Measurements from ENCODE around the gene FGF23. TPM values are rescaled to one million over a fixed set of nuclear protein-coding genes. Genes with fewer than 3 reads are reported as not detected.
A peak's percentile ranks its signal among the peaks of the same experiment; 100 is the strongest.

Gene FGF23
- total and polyA plus RNA-seq, 5 experiments from 2014 or later, result not detected

GRCh38 chr12:4375449-4375848 is 4.1 kb downstream of the FGF23 start:
- no peaks in the 10 kb centered on the region for H3K9me3 Mint-ChIP-seq
- peaks cover 0 to 5% (median 4%) of the 10 kb centered on the region in 3 donors for H3K36me3 Mint-ChIP-seq
- no peak overlapping the region for H3K4me3 Mint-ChIP-seq
- POLR2A ChIA-PET, result no interaction called here
- H3K27ac Mint-ChIP-seq, result peak overlapping the region in 1 of 10 donors; percentile 20
- H3K4me1 Mint-ChIP-seq, result no peaks in the 10 kb centered on the region
- DNase-seq (no peak), ATAC-seq (no peak)
- H3K27me3 Mint-ChIP-seq, result peaks cover 2 to 42% (median 17%) of the 10 kb centered on the region in 5 donors

DNA sequence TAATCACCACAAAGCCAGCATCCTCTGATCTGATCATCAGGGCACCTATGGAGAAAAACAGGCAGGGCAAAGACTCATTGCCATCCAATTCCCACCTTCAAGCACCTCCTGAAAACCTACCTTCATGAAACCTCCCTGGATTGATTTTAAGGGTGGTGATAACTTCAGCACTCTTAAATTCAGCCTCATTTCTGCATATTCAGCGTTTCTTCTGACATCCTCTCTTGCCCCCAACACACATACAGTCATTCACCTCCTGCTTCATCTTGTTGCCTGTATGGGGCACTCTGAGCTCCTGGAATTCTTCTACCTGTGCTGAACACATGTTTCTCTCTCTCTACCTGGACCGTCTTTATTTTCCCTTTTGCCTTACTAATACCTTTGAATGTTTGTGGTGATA is 6.9 kb downstream of the FGF23 start:
- no peak for ATAC-seq
- H3K27me3 Mint-ChIP-seq, result peaks cover 0 to 28% (median 18%) of the 10 kb centered on the region in 5 donors
- no peak for DNase-seq
- no peaks in the 10 kb centered on the region for H3K4me1 Mint-ChIP-seq
- peaks cover 0 to 5% (median 0%) of the 10 kb centered on the region in 3 donors for H3K36me3 Mint-ChIP-seq
- POLR2A ChIA-PET, result no interaction called here
- no peak overlapping the region for H3K4me3 Mint-ChIP-seq
- H3K27ac Mint-ChIP-seq, result no peak overlapping the region
- no peaks in the 10 kb centered on the region for H3K9me3 Mint-ChIP-seq

- Mint-ChIP-seq H3K27ac (no peak overlapping the region), H3K4me3 (no peak overlapping the region), H3K27me3 (peaks cover 6 to 40% (median 25%) of the 10 kb centered on the region in 5 donors), H3K9me3 (no peaks in the 10 kb centered on the region), H3K36me3 (peaks cover 0 to 5% (median 0%) of the 10 kb centered on the region in 3 donors), H3K4me1 (no peaks in the 10 kb centered on the region)
- no peak for ATAC-seq
- POLR2A ChIA-PET, result no interaction called here
- DNase-seq, result no peak
These were observed 9.2 kb downstream of the FGF23 start for GRCh38 chr12:4370265-4370664.

- POLR2A ChIA-PET, result no interaction called here
These were observed 10.0 kb downstream of the FGF23 start for GRCh38 chr12:4369548-4369947.

GRCh38 chr12:4366090-4366489 is 13.4 kb downstream of the FGF23 start:
- no peaks in the 10 kb centered on the region for H3K4me1 Mint-ChIP-seq
- H3K9me3 Mint-ChIP-seq, result no peaks in the 10 kb centered on the region
- H3K27ac Mint-ChIP-seq, result no peak overlapping the region
- no peak for ATAC-seq
- POLR2A ChIA-PET, result interaction anchor here (1.1 kb wide), 1 partner anchor 493 kb away, joined by 3 read pairs; the partner anchor contains the start of gene PARP11
- no peaks in the 10 kb centered on the region for H3K36me3 Mint-ChIP-seq
- H3K27me3 Mint-ChIP-seq, result peaks cover 6 to 30% (median 18%) of the 10 kb centered on the region in 5 donors
- no peak for DNase-seq
- no peak overlapping the region for H3K4me3 Mint-ChIP-seq

More at GRCh38 chr12:4369548-4369947, 10.0 kb downstream of the FGF23 start:
- peaks cover 0 to 5% (median 0%) of the 10 kb centered on the region in 3 donors for H3K36me3 Mint-ChIP-seq
- no peak overlapping the region for H3K4me3 Mint-ChIP-seq
- H3K27ac Mint-ChIP-seq, result no peak overlapping the region
- no peak for DNase-seq
- no peaks in the 10 kb centered on the region for H3K4me1 Mint-ChIP-seq
- peaks cover 6 to 41% (median 25%) of the 10 kb centered on the region in 5 donors for H3K27me3 Mint-ChIP-seq
- H3K9me3 Mint-ChIP-seq, result no peaks in the 10 kb centered on the region
- ATAC-seq, result no peak

DNA sequence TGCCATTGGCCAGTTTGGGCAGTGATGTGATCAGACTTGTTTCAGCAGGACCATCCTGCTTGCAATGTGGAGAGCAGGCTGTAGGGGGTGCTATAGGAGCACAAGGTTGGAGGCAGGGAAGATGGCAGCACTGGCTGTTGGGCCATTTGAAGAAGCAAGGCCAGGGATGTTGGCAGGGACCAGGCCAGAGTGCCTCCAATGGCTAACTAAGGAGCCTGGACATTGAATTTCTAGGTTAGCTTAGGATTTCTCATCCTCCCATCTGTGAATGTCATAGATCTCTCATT is 23.5 kb downstream of the FGF23 start:
- peaks cover 0 to 17% (median 2%) of the 10 kb centered on the region in 3 donors for H3K36me3 Mint-ChIP-seq
- ATAC-seq (no peak), DNase-seq (peak in 8 of 10 donors; percentile 7 to 62 (median 14))
- H3K4me3 Mint-ChIP-seq, result no peak overlapping the region
- peak overlapping the region in 1 of 10 donors; percentile 39 for H3K27ac Mint-ChIP-seq
- peaks cover 0 to 9% (median 8%) of the 10 kb centered on the region in 4 donors for H3K4me1 Mint-ChIP-seq
- POLR2A ChIA-PET, result no interaction called here
- H3K9me3 Mint-ChIP-seq, result no peaks in the 10 kb centered on the region
- H3K27me3 Mint-ChIP-seq, result no peaks in the 10 kb centered on the region

- Mint-ChIP-seq H3K9me3 (no peaks in the 10 kb centered on the region), H3K4me3 (no peak overlapping the region), H3K27me3 (no peaks in the 10 kb centered on the region), H3K4me1 (peaks cover 0 to 9% (median 8%) of the 10 kb centered on the region in 4 donors), H3K27ac (peak overlapping the region in 2 of 10 donors; percentile 39 to 45), H3K36me3 (peaks cover 0 to 23% (median 3%) of the 10 kb centered on the region in 3 donors)
- DNase-seq (no peak), ATAC-seq (no peak)
- POLR2A ChIA-PET, result no interaction called here
These were observed 24.1 kb downstream of the FGF23 start for GRCh38 chr12:4355156-4356040.

GRCh38 chr12:4353785-4354208 is 25.7 kb downstream of the FGF23 start:
- Mint-ChIP-seq H3K9me3 (no peaks in the 10 kb centered on the region), H3K27me3 (no peaks in the 10 kb centered on the region), H3K36me3 (peaks cover 0 to 37% (median 6%) of the 10 kb centered on the region in 3 donors), H3K27ac (peak overlapping the region in 9 of 10 donors; percentile 7 to 85 (median 42)), H3K4me1 (peaks cover 0 to 9% (median 8%) of the 10 kb centered on the region in 4 donors), H3K4me3 (no peak overlapping the region)
- ATAC-seq, result peak; percentile 99 to 100
- POLR2A ChIA-PET, result no interaction called here
- peak; percentile 24 to 78 (median 68) for DNase-seq

DNA sequence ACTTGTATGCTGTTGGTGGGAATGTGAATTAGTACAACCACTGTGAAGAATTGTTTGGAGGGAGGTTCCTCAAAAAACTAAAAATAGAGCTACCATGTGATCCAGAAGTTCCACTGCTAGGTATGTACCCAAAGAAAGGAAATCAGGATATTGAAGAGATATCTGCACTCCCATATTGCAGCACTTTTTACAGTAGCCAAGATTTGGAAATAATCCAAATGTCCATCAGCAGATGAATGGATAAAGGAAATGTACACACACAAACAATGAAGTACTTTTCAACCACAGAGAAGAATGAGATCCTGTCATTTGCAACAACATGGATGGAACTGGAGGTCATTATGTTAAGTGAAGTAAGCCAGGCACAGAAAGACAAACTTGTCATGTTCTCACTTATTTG is 32.6 kb downstream of the FGF23 start:
- DNase-seq, result no peak
- H3K36me3 Mint-ChIP-seq, result peaks cover 0 to 43% (median 15%) of the 10 kb centered on the region in 3 donors
- POLR2A ChIA-PET, result no interaction called here
- H3K4me1 Mint-ChIP-seq, result peaks cover 0 to 4% (median 0%) of the 10 kb centered on the region in 4 donors
- no peak for ATAC-seq
- peaks cover 0 to 3% (median 0%) of the 10 kb centered on the region in 9 donors for H3K9me3 Mint-ChIP-seq
- no peak overlapping the region for H3K4me3 Mint-ChIP-seq
- H3K27ac Mint-ChIP-seq, result peak overlapping the region in 2 of 10 donors; percentile 50 to 71
- no peaks in the 10 kb centered on the region for H3K27me3 Mint-ChIP-seq

DNA sequence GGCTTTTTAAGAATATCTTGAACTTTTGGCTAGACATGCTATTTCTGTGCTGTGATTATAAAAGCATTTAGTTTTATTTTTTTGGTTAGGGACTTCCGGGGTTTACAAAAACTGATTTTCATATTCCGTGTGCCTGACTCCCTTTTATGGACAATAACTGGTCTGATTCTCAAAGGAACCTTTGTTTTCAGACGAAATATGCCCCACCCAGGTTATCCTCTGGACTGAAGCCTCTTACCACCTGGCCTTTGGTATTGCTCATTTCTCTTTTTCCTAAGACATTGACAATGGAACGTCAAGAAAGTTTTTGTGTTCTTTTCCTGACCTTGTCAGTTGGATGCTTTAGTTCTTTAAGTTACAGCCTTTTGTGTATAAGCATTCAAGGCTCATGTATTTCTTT is 47.7 kb downstream of the FGF23 start:
- no peak overlapping the region for H3K27ac Mint-ChIP-seq
- peaks cover 4 to 17% (median 14%) of the 10 kb centered on the region in 4 donors for H3K4me1 Mint-ChIP-seq
- peaks cover 0 to 56% (median 14%) of the 10 kb centered on the region in 3 donors for H3K36me3 Mint-ChIP-seq
- POLR2A ChIA-PET, result interaction anchor here (1.8 kb wide), 1 partner anchor 10 kb away, joined by 4 read pairs; the partner anchor contains the start of gene TIGAR
- no peak overlapping the region for H3K4me3 Mint-ChIP-seq
- no peak for ATAC-seq
- no peaks in the 10 kb centered on the region for H3K27me3 Mint-ChIP-seq
- DNase-seq, result no peak
- H3K9me3 Mint-ChIP-seq, result no peaks in the 10 kb centered on the region

GRCh38 chr12:4331221-4331620 is 48.3 kb downstream of the FGF23 start:
- H3K36me3 Mint-ChIP-seq, result peaks cover 0 to 51% (median 14%) of the 10 kb centered on the region in 3 donors
- POLR2A ChIA-PET, result no interaction called here
- H3K27me3 Mint-ChIP-seq, result no peaks in the 10 kb centered on the region
- no peak overlapping the region for H3K4me3 Mint-ChIP-seq
- DNase-seq (no peak), ATAC-seq (no peak)
- peak overlapping the region in 2 of 10 donors; percentile 14 to 35 for H3K27ac Mint-ChIP-seq
- H3K4me1 Mint-ChIP-seq, result peaks cover 4 to 17% (median 15%) of the 10 kb centered on the region in 4 donors
- no peaks in the 10 kb centered on the region for H3K9me3 Mint-ChIP-seq

DNA sequence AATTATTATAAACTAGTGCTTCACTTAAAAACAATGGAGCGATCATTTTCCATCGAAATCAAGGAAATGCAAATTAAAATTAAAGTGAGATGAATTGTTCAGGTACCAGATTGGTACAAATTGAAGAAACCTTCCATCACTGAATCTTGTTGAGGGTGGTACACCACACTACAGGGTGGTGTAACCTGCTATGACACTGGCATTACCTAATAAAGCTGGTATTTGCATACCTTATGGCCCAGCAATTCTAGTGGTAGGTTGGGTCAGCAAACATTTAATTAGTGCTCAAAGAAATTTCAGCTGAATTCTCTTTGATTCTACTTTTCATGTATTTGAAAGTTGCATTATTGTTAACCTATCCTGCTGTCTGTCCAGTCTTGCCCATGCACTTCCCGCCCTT is 49.3 kb downstream of the FGF23 start:
- POLR2A ChIA-PET, result no interaction called here

DNA sequence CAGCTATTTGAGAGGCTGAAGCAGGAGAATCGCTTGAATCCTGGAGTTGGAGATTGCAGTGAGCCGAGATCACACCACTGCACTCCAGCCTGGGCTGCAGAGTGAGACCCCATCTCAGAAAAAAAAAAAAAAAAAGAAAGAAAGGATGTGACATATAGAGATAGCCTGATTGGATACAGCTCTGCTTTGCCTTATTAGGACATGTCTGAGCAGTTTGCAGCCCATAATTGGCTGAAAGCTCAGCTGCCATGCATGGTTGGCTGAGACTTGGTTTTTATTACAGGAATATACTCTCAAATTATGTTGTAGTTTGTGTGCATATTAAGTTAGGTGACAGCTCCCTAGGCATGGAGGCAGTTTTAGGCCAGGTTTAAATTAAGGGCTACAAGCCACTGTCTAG is 52.2 kb downstream of the FGF23 start:
- POLR2A ChIA-PET, result no interaction called here
- no peak overlapping the region for H3K4me3 Mint-ChIP-seq
- no peak for DNase-seq
- no peaks in the 10 kb centered on the region for H3K9me3 Mint-ChIP-seq
- no peak for ATAC-seq
- H3K36me3 Mint-ChIP-seq, result peaks cover 0 to 26% (median 10%) of the 10 kb centered on the region in 3 donors
- H3K27ac Mint-ChIP-seq, result no peak overlapping the region
- H3K4me1 Mint-ChIP-seq, result peaks cover 9 to 41% (median 35%) of the 10 kb centered on the region in 4 donors
- no peaks in the 10 kb centered on the region for H3K27me3 Mint-ChIP-seq

More for the DNA sequence above, 49.3 kb downstream of the FGF23 start:
- no peak for DNase-seq
- H3K36me3 Mint-ChIP-seq, result peaks cover 0 to 44% (median 11%) of the 10 kb centered on the region in 3 donors
- peaks cover 4 to 21% (median 17%) of the 10 kb centered on the region in 4 donors for H3K4me1 Mint-ChIP-seq
- H3K4me3 Mint-ChIP-seq, result no peak overlapping the region
- ATAC-seq, result no peak
- no peaks in the 10 kb centered on the region for H3K27me3 Mint-ChIP-seq
- H3K27ac Mint-ChIP-seq, result peak overlapping the region in 1 of 10 donors; percentile 43
- H3K9me3 Mint-ChIP-seq, result no peaks in the 10 kb centered on the region

All from naive thymus-derived CD8-positive, alpha-beta T cell (primary cell).